ENCODE measurements around the gene DACH1.

DACH1 gene

GRCh38 chr13:71618159-71618558 is 248.8 kb downstream of the DACH1 start:
- Mint-ChIP-seq H3K27me3 (no peaks in the 10 kb centered on the region), H3K4me1 (no peaks in the 10 kb centered on the region), H3K27ac (no peak overlapping the region), H3K36me3 (no peaks in the 10 kb centered on the region), H3K4me3 (no peak overlapping the region), H3K9me3 (peaks cover 4% of the 10 kb centered on the region)
- no peak for ATAC-seq (ENCODE audit: low read depth)
- DNase-seq (ENCODE audit: low spot score in 2 of 2): no peak

- no peaks in the 10 kb centered on the region for H3K4me1 Mint-ChIP-seq
- DNase-seq (ENCODE audit: low spot score in 2 of 2): no peak
- H3K27me3 Mint-ChIP-seq: no peaks in the 10 kb centered on the region
- H3K9me3 Mint-ChIP-seq: peaks cover 8% of the 10 kb centered on the region
- no peak overlapping the region for H3K4me3 Mint-ChIP-seq
- H3K36me3 Mint-ChIP-seq: no peaks in the 10 kb centered on the region
- ATAC-seq (ENCODE audit: low read depth): no peak
- H3K27ac Mint-ChIP-seq: no peak overlapping the region
Measured at GRCh38 chr13:71617265-71617664, 249.7 kb downstream of the DACH1 start.

DNA sequence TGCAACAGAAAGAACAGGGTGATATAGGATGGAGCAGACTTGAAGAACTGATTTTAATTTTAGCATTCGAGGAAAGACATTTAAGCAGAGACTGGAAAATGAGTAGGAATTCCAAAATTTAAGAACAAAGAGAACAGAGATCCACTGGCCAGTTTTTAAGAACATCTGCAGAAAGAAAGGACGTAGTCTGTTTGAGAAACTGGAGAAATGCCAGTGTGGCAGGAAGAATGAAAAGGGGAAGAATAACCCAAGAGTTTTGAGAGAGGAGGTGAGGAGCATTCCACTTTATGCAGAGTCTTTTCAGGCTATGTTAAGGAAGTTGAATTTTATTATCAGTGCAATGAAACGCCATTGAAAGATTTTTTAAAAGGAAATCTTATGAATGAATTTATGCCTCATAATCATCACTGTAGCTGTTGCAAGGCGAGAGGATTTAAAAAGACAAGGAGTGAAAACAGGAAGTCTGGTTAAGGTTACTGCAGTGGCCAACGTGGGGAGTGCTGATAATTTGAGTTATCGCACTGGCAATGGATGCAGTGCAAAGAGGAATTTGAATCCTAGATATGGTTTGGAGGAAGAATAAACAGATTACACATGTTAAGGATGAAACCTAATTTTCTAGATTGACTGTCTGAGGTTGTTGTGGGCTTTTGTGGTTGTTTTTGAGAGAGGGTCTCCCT is 253.8 kb downstream of the DACH1 start:
- Mint-ChIP-seq H3K27me3 (no peaks in the 10 kb centered on the region), H3K36me3 (no peaks in the 10 kb centered on the region), H3K9me3 (peaks cover 8% of the 10 kb centered on the region), H3K27ac (no peak overlapping the region), H3K4me3 (no peak overlapping the region), H3K4me1 (no peaks in the 10 kb centered on the region)
- no peak for ATAC-seq (ENCODE audit: low read depth)
- DNase-seq (ENCODE audit: low spot score in 2 of 2): no peak

GRCh38 chr13:71611292-71611691 is 255.7 kb downstream of the DACH1 start:
- Mint-ChIP-seq H3K36me3 (no peaks in the 10 kb centered on the region), H3K4me1 (no peaks in the 10 kb centered on the region), H3K27me3 (no peaks in the 10 kb centered on the region), H3K27ac (no peak overlapping the region), H3K4me3 (no peak overlapping the region), H3K9me3 (peaks cover 6% of the 10 kb centered on the region)
- ATAC-seq (ENCODE audit: low read depth): no peak
- DNase-seq (ENCODE audit: low spot score in 2 of 2): no peak

GRCh38 chr13:71610876-71611275 is 256.1 kb downstream of the DACH1 start:
- ATAC-seq (ENCODE audit: low read depth) (no peak), DNase-seq (ENCODE audit: low spot score in 2 of 2) (no peak)
- Mint-ChIP-seq H3K27ac (no peak overlapping the region), H3K27me3 (no peaks in the 10 kb centered on the region), H3K36me3 (no peaks in the 10 kb centered on the region), H3K9me3 (peaks cover 6% of the 10 kb centered on the region), H3K4me3 (no peak overlapping the region), H3K4me1 (no peaks in the 10 kb centered on the region)

GRCh38 chr13:71609271-71609670 is 257.7 kb downstream of the DACH1 start:
- H3K36me3 Mint-ChIP-seq: no peaks in the 10 kb centered on the region
- no peak for ATAC-seq (ENCODE audit: low read depth)
- H3K9me3 Mint-ChIP-seq: peaks cover 9% of the 10 kb centered on the region
- no peak overlapping the region for H3K4me3 Mint-ChIP-seq
- no peaks in the 10 kb centered on the region for H3K27me3 Mint-ChIP-seq
- no peak overlapping the region for H3K27ac Mint-ChIP-seq
- H3K4me1 Mint-ChIP-seq: no peaks in the 10 kb centered on the region
- no peak for DNase-seq (ENCODE audit: low spot score in 2 of 2)

GRCh38 chr13:71607575-71607974 is 259.4 kb downstream of the DACH1 start:
- no peaks in the 10 kb centered on the region for H3K4me1 Mint-ChIP-seq
- H3K36me3 Mint-ChIP-seq: no peaks in the 10 kb centered on the region
- peaks cover 2% of the 10 kb centered on the region for H3K9me3 Mint-ChIP-seq
- no peak overlapping the region for H3K27ac Mint-ChIP-seq
- H3K27me3 Mint-ChIP-seq: no peaks in the 10 kb centered on the region
- DNase-seq (ENCODE audit: low spot score in 2 of 2): no peak
- no peak overlapping the region for H3K4me3 Mint-ChIP-seq
- ATAC-seq (ENCODE audit: low read depth): no peak

DNA sequence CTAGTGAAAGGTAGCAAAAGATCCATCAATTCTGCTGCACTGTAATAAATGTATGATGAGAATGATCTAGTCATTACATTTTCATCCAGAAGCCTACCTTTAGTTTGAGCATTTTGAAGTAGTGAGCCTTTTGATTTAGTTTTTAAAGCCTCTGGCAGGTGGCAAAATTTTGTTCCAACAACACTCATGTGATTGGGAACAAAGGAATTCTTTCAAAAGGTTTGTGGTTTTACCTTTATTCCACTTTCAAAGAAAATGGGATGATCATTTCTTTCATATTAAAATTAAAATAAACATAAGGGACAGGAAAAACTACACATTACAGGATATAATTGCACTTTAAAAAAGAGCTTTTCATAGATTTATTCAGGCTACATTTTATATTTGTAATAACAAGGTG is 260.2 kb downstream of the DACH1 start:
- Mint-ChIP-seq H3K36me3 (no peaks in the 10 kb centered on the region), H3K4me3 (no peak overlapping the region), H3K9me3 (peaks cover 4% of the 10 kb centered on the region), H3K4me1 (no peaks in the 10 kb centered on the region), H3K27ac (no peak overlapping the region), H3K27me3 (no peaks in the 10 kb centered on the region)
- ATAC-seq (ENCODE audit: low read depth): no peak
- no peak for DNase-seq (ENCODE audit: low spot score in 2 of 2)

- H3K4me1 Mint-ChIP-seq: no peaks in the 10 kb centered on the region
- no peak for ATAC-seq (ENCODE audit: low read depth)
- no peak for DNase-seq (ENCODE audit: low spot score in 2 of 2)
- H3K36me3 Mint-ChIP-seq: no peaks in the 10 kb centered on the region
- no peaks in the 10 kb centered on the region for H3K27me3 Mint-ChIP-seq
- H3K27ac Mint-ChIP-seq: no peak overlapping the region
- peaks cover 4% of the 10 kb centered on the region for H3K9me3 Mint-ChIP-seq
- no peak overlapping the region for H3K4me3 Mint-ChIP-seq
Measured at GRCh38 chr13:71605744-71606143, 261.3 kb downstream of the DACH1 start.

DNA sequence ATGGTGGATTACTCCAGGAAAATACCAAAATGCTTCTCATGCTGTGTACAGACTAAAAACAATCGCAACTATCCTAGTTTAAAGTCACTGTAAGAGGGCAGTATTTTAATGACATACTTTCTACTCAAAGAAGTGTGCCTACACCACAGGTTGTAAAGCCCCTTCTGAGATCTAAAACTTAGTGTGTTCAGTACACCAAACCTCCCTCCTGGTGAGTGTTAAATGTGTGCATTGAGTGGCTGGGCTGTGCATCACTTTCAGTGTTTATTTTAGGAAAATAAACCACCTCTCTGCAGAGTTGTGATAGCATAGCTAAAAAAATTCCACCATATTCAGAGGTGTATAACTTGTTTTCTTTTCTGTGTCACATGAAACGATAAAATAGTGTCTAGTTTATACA is 263.7 kb downstream of the DACH1 start:
- Mint-ChIP-seq H3K36me3 (no peaks in the 10 kb centered on the region), H3K27ac (no peak overlapping the region), H3K9me3 (peaks cover 4% of the 10 kb centered on the region), H3K27me3 (no peaks in the 10 kb centered on the region), H3K4me3 (no peak overlapping the region), H3K4me1 (no peaks in the 10 kb centered on the region)
- ATAC-seq (ENCODE audit: low read depth): no peak
- no peak for DNase-seq (ENCODE audit: low spot score in 2 of 2)

DNA sequence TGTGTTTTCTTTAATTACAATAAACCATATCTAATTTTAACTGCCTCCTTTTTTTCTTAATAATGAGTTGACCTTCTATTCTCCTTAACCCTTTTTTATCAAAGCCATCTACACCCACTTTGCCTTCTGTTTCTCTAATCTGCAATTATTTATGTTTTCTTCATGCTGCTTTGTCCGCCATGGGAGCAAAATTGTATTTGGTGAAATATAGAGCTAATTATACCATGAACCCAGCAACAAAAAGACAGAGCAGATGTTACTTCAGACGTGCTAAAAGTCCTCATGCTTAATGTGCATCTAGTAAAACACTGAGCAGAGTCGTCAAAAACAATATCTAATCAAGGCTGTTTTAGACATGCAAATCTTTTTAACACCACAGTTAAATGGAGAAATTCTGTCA is 264.7 kb downstream of the DACH1 start:
- ATAC-seq (ENCODE audit: low read depth): no peak

GRCh38 chr13:71597150-71597549 is 269.9 kb downstream of the DACH1 start:
- Mint-ChIP-seq H3K4me3 (no peak overlapping the region), H3K4me1 (no peaks in the 10 kb centered on the region), H3K36me3 (no peaks in the 10 kb centered on the region), H3K27me3 (no peaks in the 10 kb centered on the region), H3K27ac (no peak overlapping the region), H3K9me3 (no peaks in the 10 kb centered on the region)
- ATAC-seq (ENCODE audit: low read depth): no peak
- no peak for DNase-seq (ENCODE audit: low spot score in 2 of 2)

More for the DNA sequence above, 264.7 kb downstream of the DACH1 start:
- Mint-ChIP-seq H3K4me3 (no peak overlapping the region), H3K27me3 (no peaks in the 10 kb centered on the region), H3K27ac (no peak overlapping the region), H3K9me3 (peaks cover 4% of the 10 kb centered on the region), H3K4me1 (no peaks in the 10 kb centered on the region), H3K36me3 (no peaks in the 10 kb centered on the region)
- DNase-seq (ENCODE audit: low spot score in 2 of 2): no peak

- Mint-ChIP-seq H3K36me3 (no peaks in the 10 kb centered on the region), H3K27ac (no peak overlapping the region), H3K9me3 (no peaks in the 10 kb centered on the region), H3K27me3 (no peaks in the 10 kb centered on the region), H3K4me1 (no peaks in the 10 kb centered on the region), H3K4me3 (no peak overlapping the region)
- no peak for ATAC-seq (ENCODE audit: low read depth)
- no peak for DNase-seq (ENCODE audit: low spot score in 2 of 2)
Measured at GRCh38 chr13:71596116-71596515, 270.9 kb downstream of the DACH1 start.

DNA sequence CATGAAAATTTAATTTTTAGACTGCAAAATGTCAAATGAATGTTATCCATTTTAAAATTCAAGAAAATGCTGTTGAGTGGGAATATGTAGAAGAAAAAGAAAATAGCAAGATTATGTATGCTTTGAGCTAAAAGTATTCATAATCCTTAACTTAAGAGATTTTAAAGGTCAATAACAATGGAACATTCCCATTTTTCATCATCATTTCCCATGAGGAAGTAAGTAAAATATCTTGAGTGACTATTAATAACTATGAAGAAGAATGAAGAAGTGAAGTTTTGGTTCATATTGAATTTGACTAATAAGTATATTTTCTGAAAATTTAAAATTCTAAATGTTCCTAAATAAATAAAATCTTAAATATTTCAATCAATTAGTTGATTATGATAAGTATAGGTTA is 273.4 kb downstream of the DACH1 start:
- Mint-ChIP-seq H3K4me3 (no peak overlapping the region), H3K36me3 (no peaks in the 10 kb centered on the region)
- ATAC-seq (ENCODE audit: low read depth): no peak

DNA sequence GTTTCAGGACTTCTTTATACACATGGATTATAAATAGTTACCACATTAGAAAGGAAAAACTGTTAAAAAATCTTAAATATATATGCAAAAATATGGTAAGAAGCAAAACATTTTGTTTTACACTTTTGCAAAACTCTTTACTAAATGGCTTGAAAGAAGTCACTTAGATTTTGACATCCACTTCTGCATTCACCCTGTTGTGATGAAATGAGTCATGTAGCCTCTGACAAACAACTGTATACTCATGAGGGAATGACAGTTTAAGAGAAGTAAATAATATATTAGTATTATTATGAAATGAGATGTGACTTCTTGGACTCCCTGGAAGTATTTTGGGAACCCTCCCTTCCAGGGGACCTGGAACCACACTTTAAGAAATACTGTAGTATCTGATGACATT is 275.6 kb downstream of the DACH1 start:
- Mint-ChIP-seq H3K27me3 (no peaks in the 10 kb centered on the region), H3K27ac (no peak overlapping the region), H3K36me3 (no peaks in the 10 kb centered on the region), H3K4me3 (no peak overlapping the region), H3K4me1 (no peaks in the 10 kb centered on the region), H3K9me3 (no peaks in the 10 kb centered on the region)
- DNase-seq (ENCODE audit: low spot score in 2 of 2) (no peak), ATAC-seq (ENCODE audit: low read depth) (no peak)

More for the DNA sequence above, 273.4 kb downstream of the DACH1 start:
- Mint-ChIP-seq H3K9me3 (no peaks in the 10 kb centered on the region), H3K27me3 (no peaks in the 10 kb centered on the region), H3K27ac (no peak overlapping the region), H3K4me1 (no peaks in the 10 kb centered on the region)
- no peak for DNase-seq (ENCODE audit: low spot score in 2 of 2)

Measured in memory B cell (primary cell).